HG02840 (cell line): ENCODE measurements around the gene U2AF1L4.

Experiments
- ATAC-seq: cut with Tn5 transposase; IDR thresholded peaks from one replicate; pipeline ENCODE4 v1.9.1; 2021; ENCODE audit warnings: mild to moderate bottlenecking, moderate library complexity, moderate number of reproducible peaks; ENCODE audit not compliant: unreplicated experiment, low FRiP score

Gene U2AF1L4, protein sequence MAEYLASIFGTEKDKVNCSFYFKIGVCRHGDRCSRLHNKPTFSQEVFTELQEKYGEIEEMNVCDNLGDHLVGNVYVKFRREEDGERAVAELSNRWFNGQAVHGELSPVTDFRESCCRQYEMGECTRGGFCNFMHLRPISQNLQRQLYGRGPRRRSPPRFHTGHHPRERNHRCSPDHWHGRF

DNA sequence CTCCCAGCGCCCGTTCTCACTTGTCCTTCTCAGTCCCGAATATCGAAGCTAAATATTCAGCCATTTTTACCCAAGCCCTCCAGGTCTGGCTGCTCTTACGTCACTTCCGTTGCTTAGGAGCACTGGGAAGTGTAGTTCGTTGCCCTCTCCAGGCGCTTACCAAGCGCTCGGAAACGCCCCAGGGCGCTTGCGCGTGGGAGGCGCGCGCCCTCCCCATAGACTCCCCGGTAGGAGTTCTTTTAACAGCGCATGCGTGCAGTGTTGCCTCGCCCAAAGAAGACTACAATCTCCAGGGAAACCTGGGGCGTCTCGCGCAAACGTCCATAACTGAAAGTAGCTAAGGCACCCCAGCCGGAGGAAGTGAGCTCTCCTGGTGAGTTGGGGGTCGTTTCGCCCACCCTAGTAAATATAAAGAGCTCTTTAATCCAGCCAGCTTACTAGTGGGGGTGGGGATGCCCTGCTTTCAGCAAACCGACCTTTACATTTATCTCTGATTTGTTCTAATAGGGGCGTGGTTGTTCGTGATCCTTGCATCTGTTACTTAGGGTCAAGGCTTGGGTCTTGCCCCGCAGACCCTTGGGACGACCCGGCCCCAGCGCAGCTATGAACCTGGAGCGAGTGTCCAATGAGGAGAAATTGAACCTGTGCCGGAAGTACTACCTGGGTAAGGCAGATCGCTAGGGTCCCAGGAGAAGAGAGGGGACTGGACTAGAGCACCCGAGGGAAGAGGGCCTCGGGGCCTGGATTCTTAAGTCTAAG, at the start of gene U2AF1L4, which contains the start of gene PSENEN:
U2AF1L4 (minus strand) TSS at position 91 of the 759 bp plus-strand sequence; CDS start at position 64, 27 bp downstream.
PSENEN (plus strand) TSS at position 324 of the 759 bp plus-strand sequence; CDS start at position 604, 280 bp downstream.
- peak; percentile 47 for ATAC-seq

- ATAC-seq: no peak
Measured at GRCh38 chr19:35793381-35794165, 48.4 kb upstream of the U2AF1L4 start.

GRCh38 chr19:35792888-35793287, 47.7 kb upstream of the U2AF1L4 start:
- ATAC-seq: no peak

DNA sequence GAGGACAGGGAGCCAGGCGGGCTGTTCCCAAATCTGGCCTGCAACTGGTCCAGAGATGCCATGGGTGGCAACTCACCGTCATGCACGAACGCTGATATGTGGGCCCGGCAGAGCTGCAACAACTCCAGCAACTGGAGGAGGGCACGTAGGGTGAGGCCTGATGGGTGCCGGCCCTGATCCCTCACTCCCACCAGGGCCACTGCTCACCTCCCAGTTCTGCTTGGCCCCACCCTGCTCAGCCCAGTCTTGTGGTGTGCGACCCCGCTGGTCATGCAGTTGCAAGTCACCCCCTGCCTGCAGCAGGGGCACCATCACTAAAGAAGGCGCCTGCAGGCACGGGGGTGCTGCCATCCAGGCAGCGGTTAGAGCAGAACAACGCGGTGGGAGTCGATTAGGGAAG, 47.1 kb upstream of the U2AF1L4 start:
- no peak for ATAC-seq

GRCh38 chr19:35791814-35792279, 46.6 kb upstream of the U2AF1L4 start:
- no peak for ATAC-seq

- ATAC-seq: no peak
Measured at GRCh38 chr19:35790981-35791813, 46.0 kb upstream of the U2AF1L4 start.

- ATAC-seq: no peak
Measured at GRCh38 chr19:35789978-35790944, 45.0 kb upstream of the U2AF1L4 start.

GRCh38 chr19:35789195-35789977, 44.2 kb upstream of the U2AF1L4 start:
- ATAC-seq: no peak

- no peak for ATAC-seq
Measured at GRCh38 chr19:35788205-35788960, 43.2 kb upstream of the U2AF1L4 start.

- no peak for ATAC-seq
Measured at GRCh38 chr19:35787227-35787799, 42.1 kb upstream of the U2AF1L4 start.

GRCh38 chr19:35786299-35787160, 41.3 kb upstream of the U2AF1L4 start:
- ATAC-seq: no peak

GRCh38 chr19:35785339-35785627, 40.1 kb upstream of the U2AF1L4 start:
- no peak for ATAC-seq

DNA sequence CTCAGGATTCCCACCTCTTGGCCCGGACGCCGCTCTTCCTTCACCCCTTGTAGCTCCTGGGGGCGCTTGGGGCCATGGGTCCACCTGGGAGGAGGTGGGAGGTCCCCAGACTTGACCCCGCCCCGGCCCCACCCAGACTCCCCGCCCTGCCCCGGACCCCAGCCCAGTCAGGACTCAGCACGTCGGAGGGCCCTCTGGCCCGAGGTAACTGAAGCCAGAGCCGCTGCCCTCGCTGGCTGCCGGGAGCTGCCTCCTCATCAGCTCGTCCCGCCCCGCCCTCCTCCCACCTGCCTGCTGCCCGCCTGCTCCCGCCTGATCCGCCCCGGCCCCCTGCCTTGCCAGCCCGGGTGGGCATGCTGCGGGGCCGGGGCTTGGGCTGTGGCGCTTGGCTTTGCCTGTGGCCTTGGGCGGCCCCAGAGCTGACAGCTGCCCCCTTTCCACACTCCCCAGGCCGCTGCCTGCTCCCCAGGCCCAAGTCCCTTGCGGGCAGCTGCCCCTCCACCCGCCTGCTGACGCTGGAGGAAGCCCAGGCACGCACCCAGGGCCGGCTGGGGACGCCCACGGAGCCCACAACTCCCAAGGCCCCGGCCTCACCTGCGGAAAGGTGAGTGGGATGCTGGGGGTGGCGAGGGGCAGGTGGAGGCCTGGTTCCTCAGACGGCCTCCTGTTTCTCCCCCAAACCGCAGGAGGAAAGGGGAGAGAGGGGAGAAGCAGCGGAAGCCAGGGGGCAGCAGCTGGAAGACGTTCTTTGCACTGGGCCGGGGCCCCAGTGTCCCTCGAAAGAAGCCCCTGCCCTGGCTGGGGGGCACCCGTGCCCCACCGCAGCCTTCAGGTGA, 39.5 kb upstream of the U2AF1L4 start:
- ATAC-seq: no peak

- ATAC-seq: no peak
Measured at GRCh38 chr19:35783469-35784434, 38.5 kb upstream of the U2AF1L4 start.
